ENCODE measurements around the gene NCDN. TPM values are rescaled to one million over a fixed set of nuclear protein-coding genes. Genes with fewer than 3 reads are reported as not detected.

The NCDN gene
- total RNA-seq, 2 donors from 2014 or later = 25.3 to 33.4 TPM

- Histone ChIP-seq H3K4me3 (ENCODE audit: low read length) (no peak overlapping the region), H3K27ac (ENCODE audit: low read depth, low read length) (no peak overlapping the region), H3K9ac (ENCODE audit: extremely low read depth, low read length, poor library complexity, severe bottlenecking) (no peak overlapping the region), H3K4me1 (ENCODE audit: control insufficient read depth, insufficient read depth, low read length) (peaks cover 4% of the 10 kb centered on the region), H3K27me3 (ENCODE audit: control insufficient read depth, insufficient read depth, low read length, poor library complexity, severe bottlenecking) (no peaks in the 10 kb centered on the region), H3K9me3 (ENCODE audit: control insufficient read depth, low read length) (no peaks in the 10 kb centered on the region), H3K36me3 (ENCODE audit: control insufficient read depth, insufficient read depth, low read length) (peaks cover 22% of the 10 kb centered on the region)
- Mint-ChIP-seq H3K36me3 (ENCODE audit: low read depth) (peaks cover 28% of the 10 kb centered on the region), H3K9me3 (no peaks in the 10 kb centered on the region), H3K4me3 (no peak overlapping the region), H3K27me3 (ENCODE audit: insufficient read depth) (peaks cover 3% of the 10 kb centered on the region), H3K27ac (no peak overlapping the region), H3K4me1 (peaks cover 7% of the 10 kb centered on the region)
- WGBS, 2 experiments (ENCODE audit: insufficient coverage in 1 of 2, insufficient read length in 1 of 2) = 93 to 100% methylated on average over 2 to 12 of the region's 12 CpGs
- DNase-seq = no peak
- no peak for TF ChIP-seq CTCF (conservative IDR thresholded peaks at IDR 0.05)
Measured at GRCh38 chr1:35563166-35563565, 5.6 kb downstream of the NCDN start.

- H3K27ac Mint-ChIP-seq = peak overlapping the region; percentile 68
- Histone ChIP-seq H3K27ac (ENCODE audit: low read depth, low read length) (no peak overlapping the region), H3K36me3 (ENCODE audit: control insufficient read depth, insufficient read depth, low read length) (peaks cover 22% of the 10 kb centered on the region), H3K9ac (ENCODE audit: extremely low read depth, low read length, poor library complexity, severe bottlenecking) (no peak overlapping the region), H3K4me1 (ENCODE audit: control insufficient read depth, insufficient read depth, low read length) (peaks cover 4% of the 10 kb centered on the region), H3K9me3 (ENCODE audit: control insufficient read depth, low read length) (no peaks in the 10 kb centered on the region), H3K4me3 (ENCODE audit: low read length) (no peak overlapping the region), H3K27me3 (ENCODE audit: control insufficient read depth, insufficient read depth, low read length, poor library complexity, severe bottlenecking) (no peaks in the 10 kb centered on the region)
- TF ChIP-seq CTCF (conservative IDR thresholded peaks at IDR 0.05) = peak; percentile 89
- WGBS, 2 experiments (ENCODE audit: insufficient coverage in 1 of 2, insufficient read length in 1 of 2) = 71 to 75% methylated on average over 7 to 9 of the region's 9 CpGs
- H3K36me3 Mint-ChIP-seq (ENCODE audit: low read depth) = peaks cover 28% of the 10 kb centered on the region
- no peak overlapping the region for H3K4me3 Mint-ChIP-seq
- DNase-seq = peak; percentile 95
- H3K9me3 Mint-ChIP-seq = no peaks in the 10 kb centered on the region
- peaks cover 12% of the 10 kb centered on the region for H3K27me3 Mint-ChIP-seq (ENCODE audit: insufficient read depth)
- peaks cover 7% of the 10 kb centered on the region for H3K4me1 Mint-ChIP-seq
Measured at GRCh38 chr1:35564037-35564883, 6.7 kb downstream of the NCDN start.

GRCh38 chr1:35564884-35565741, 7.5 kb downstream of the NCDN start:
- H3K36me3 ChIP-seq (ENCODE audit: control insufficient read depth, insufficient read depth, low read length) = peaks cover 19% of the 10 kb centered on the region
- H3K9me3 Mint-ChIP-seq = no peaks in the 10 kb centered on the region
- peak; percentile 10 for TF ChIP-seq CTCF (conservative IDR thresholded peaks at IDR 0.05)
- H3K4me3 ChIP-seq (ENCODE audit: low read length) = no peak overlapping the region
- H3K27ac ChIP-seq (ENCODE audit: low read depth, low read length) = no peak overlapping the region
- H3K4me1 Mint-ChIP-seq = peaks cover 7% of the 10 kb centered on the region
- H3K27ac Mint-ChIP-seq = peak overlapping the region; percentile 68
- 92 to 97% methylated on average over 17 to 28 of the region's 28 CpGs for whole genome bisulfite sequencing, 2 experiments (ENCODE audit: insufficient coverage in 1 of 2, insufficient read length in 1 of 2)
- no peak for DNase-seq
- peaks cover 20% of the 10 kb centered on the region for H3K27me3 Mint-ChIP-seq (ENCODE audit: insufficient read depth)
- H3K9ac ChIP-seq (ENCODE audit: extremely low read depth, low read length, poor library complexity, severe bottlenecking) = no peak overlapping the region
- peaks cover 28% of the 10 kb centered on the region for H3K36me3 Mint-ChIP-seq (ENCODE audit: low read depth)
- peaks cover 6% of the 10 kb centered on the region for H3K27me3 ChIP-seq (ENCODE audit: control insufficient read depth, insufficient read depth, low read length, poor library complexity, severe bottlenecking)
- peaks cover 4% of the 10 kb centered on the region for H3K4me1 ChIP-seq (ENCODE audit: control insufficient read depth, insufficient read depth, low read length)
- no peak overlapping the region for H3K4me3 Mint-ChIP-seq
- H3K9me3 ChIP-seq (ENCODE audit: control insufficient read depth, low read length) = no peaks in the 10 kb centered on the region

All from endodermal cell (in vitro differentiated cells).